Cerebellar cortex (tissue), 1 donor: ENCODE data around the gene ADGRB3.
"Not testable (repeated sequence)": the region's sequence is repeated elsewhere in the genome, so short reads cannot be mapped to it uniquely, and the experiment has no call there.

Experiments
- DNase-seq: peaks from one replicate; pipeline ENCODE4 v3.0.0-alpha.2; 2015; ENCODE audit warnings: low spot score

Gene ADGRB3

GRCh38 chr6:68740828-68741500, 105.9 kb downstream of the ADGRB3 start:
- DNase-seq, result no peak

GRCh38 chr6:68741501-68742386, 106.7 kb downstream of the ADGRB3 start:
- no peak for DNase-seq

DNA sequence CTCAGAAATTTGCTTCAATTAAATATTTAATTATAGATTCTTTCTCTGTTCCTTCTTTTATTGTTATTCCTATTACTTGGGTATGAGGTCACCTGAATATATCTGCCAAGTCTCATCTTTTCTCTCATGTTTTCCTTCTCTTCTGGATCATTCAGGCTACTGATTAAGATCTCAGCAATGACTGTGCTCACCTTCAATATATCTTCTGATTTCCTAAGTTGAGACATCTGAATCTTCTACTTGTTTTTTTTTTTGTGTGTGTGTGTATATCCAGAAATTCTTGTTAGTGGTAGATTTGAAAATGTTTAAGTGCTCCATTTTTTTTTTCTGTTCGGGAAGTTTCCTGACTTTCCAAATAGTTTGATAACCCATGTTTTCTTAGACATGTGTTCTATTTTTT, 108.0 kb downstream of the ADGRB3 start:
- DNase-seq, result no peak

DNA sequence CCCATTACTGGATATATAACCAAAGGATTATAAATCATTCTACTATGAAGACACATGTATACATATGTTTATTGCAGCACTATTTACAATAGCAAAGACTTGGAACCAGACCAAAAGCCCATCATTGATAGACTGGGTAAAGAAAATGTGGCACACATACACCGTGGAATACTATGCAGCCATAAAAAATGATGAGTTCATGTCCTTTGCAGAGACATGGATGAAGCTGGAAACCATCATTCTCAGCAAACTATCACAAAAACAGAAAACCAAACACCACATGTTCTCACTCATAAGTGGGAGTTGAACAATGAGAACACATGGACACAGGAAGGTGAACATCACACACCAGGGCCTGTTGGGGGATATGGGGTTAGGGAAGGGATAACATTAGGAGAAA, 109.3 kb downstream of the ADGRB3 start:
- DNase-seq, result not testable (repeated sequence)

DNA sequence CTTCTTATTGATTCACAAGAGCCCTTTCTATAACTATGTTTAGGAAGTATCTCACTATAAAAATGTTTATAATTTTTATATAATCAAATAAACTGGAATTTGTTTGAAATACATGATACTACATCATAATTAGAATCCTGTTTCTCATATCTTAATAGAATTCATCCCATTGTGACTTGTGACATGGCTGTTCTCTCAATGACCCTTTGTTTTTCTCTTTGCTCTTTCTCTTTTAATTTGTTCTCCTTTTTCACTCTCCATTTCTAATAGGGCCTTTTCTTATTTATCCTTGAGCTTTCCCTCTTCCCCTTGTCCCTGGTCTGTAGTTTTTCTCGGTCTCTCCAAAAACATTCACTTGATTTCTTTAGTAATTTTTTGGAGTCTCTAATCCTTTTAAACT, 111.3 kb downstream of the ADGRB3 start:
- DNase-seq, result no peak

DNA sequence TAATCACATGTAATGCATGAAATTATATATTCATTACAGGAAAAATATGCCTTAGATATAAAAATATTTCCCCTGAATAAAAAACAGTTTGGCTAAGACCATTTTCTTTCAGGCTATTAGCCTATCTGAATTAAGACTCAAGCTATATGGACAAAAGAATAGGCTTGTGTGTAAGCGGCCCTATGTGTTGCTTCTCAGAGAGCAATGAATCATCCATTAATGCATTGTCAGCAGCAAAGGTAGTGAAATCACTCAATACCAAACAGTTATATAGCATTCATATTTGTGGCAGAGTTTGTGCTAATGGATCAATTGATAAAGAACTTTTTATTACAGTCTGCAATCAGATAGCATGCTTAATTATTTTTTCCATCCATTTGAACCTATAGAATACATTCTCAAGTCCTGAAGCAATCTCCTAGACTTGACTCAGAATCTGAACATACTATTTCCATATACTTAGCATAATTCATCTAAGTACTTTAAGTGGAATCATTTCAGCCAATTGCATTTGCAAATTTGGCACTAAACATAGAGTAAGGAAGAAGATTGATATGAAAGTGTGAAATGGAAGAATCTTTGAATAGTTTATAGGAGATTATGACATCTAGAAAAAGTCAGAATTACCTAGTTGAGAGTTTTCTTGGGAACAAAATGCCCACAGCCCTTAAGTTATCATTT, 112.2 kb downstream of the ADGRB3 start:
- DNase-seq, result no peak

DNA sequence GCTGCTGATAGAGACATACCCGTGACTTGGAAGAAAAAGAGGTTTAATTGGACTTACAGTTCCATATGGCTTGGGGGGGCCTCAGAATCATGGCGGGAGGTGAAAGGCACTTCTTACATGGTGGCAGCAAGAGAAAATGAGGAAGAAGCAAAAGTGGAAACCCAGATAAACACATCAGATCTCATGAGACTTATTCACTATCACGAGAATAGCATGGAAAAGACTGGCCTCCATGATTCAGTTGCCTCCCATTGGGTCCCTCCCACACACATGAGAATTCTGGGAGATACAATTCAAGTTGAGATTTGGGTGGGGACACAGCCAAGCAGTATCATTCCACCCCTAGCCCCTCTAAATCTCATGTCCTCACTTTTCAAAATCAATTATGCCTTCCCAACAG, 112.8 kb downstream of the ADGRB3 start:
- DNase-seq, result not testable (repeated sequence)

GRCh38 chr6:68754681-68755213, 119.7 kb downstream of the ADGRB3 start:
- DNase-seq, result no peak

GRCh38 chr6:68756454-68757375, 121.6 kb downstream of the ADGRB3 start:
- DNase-seq, result peak; percentile 73

DNA sequence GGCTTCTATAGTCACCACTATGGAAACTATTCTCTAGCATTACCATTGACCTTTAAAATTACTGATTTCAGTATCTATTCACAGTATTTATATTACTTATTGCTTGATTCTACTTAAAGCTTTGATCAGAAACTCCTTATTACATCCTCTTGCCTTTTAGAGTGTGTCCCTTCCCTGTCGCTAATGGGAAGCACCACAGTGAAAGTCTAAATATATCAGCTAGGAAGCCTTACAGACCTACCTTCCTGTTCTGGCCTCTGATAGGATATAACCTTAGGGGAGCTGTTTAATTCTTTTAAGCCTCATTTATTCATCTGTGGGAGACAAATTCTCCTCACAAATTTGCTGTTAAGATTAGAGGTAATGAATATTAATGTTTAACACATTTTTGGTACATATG, 122.7 kb downstream of the ADGRB3 start:
- DNase-seq, result peak; percentile 73

DNA sequence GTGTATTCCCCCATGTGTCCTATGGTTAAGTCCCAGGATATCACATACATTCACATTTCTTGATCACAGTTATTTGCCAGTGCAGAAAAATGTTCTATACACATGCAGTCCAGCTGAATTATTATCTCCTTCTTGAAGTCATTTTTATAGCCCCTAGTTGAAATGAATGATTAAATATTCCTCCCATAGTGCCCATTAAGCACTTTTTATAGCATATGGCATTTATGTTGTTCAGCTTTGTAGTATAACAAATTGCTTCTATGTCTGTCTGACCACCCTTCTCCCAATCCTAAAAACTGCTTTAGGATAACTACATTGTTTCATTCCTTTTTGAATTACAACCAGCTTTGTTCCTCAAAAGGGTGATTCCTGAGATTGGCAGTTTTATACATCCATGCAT, 123.5 kb downstream of the ADGRB3 start:
- DNase-seq, result no peak

- DNase-seq, result peak; percentile 76
These were observed 125.4 kb downstream of the ADGRB3 start for GRCh38 chr6:68760485-68760884.

DNA sequence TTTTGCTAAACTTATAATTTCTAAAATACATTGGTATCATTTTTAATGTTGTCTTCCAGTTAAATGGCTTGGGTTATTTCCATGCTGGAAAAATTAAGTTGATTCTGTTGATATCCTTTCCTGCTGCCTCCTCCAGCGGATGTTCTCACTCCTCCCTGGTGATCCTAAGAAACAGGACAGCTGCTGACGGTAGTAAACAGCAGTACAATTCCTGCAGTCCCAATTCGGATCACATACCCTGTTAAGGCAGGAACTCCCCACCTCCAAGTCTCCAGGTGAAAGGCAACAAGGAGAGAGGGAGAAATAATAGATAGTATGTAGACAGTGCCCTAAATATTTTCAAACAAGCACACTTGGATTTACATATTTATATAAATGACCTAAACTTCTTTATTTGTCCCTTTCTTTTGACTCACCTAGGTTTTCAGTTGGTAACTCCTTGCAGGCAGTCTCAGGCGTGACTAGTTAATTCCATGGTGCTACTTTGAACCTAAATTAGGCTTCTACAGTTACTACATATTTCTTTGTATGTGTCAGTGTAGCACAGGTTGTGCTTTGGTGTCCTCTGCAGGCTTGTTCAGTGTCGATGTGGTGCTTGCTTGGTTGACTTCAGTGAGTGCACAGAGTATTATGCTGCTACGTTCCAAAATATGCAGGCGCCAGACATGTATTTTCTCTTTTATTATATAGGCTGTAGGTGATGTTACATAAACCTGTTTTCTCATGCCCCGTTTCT, 126.0 kb downstream of the ADGRB3 start:
- DNase-seq, result peak; percentile 86

DNA sequence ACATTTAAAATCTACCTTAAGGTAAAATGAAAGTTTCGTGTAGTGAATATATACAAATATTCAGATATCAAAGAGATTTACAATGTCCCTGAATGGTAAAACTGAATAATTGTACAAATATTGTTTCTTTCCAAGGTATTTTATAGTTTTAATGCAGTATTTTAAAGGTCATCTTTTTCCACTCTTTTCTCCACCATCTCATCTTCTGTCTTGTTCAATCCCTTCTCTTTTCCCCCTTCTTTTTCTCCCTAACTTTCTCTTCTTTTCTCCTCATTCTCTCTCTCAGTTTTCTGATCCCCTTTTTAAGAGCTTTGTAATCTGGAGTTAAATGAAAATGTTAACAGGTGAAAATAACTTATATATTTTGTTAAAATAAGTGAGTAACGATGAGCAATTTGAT, 126.9 kb downstream of the ADGRB3 start:
- DNase-seq, result no peak

DNA sequence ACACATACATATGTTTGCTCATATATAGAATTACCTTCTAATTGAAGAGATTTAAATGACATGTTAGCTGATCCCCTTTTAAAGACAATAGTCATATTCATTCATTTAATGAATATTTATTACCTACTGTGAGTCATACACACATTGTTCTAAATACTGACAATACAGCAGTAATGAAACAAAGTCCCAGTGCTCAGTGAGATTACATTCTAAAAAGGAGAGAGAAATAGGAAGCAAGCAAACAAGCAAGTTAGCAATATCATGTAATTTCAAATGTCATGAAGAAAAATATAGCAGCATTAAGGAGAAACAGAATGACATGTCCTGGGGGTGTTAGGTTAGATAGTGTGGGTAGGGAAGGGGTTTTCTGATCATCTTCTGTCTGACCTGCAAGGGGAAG, 136.3 kb downstream of the ADGRB3 start:
- DNase-seq, result no peak

- no peak for DNase-seq
These were observed 139.8 kb downstream of the ADGRB3 start for GRCh38 chr6:68774843-68775242.

GRCh38 chr6:68776354-68776753, 141.3 kb downstream of the ADGRB3 start:
- peak; percentile 47 for DNase-seq

GRCh38 chr6:68777956-68778355, 142.9 kb downstream of the ADGRB3 start:
- DNase-seq, result peak; percentile 96

DNA sequence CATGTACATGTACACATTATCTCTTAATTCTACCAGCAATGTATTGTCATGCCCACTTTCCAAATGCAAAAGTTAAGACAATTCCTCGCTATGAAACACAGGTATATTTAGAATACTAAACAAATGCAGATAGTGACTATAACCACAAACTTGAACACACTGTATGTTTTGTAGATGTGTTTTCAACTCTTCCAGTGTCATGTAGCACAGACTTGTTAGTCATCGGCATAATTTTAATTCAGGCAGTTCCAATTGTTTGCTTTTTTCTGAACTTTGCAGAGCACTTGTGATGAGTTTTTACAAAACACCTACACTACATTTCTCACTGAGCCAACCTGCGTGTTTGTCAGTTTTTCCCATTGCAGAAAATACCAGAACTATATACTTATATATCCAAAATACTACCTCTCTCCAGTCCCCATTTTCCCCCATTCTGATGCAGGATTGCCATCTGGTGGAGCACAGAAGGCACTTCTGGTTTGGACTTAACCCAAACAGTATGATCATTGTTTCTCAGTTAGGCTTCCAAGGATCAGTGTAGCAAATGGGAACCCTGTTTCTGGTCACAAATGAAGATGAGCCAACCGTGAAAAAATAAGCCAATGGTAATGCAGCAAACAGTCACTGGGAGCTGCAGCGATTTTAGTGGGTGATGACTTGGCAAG, 143.4 kb downstream of the ADGRB3 start:
- peak; percentile 95 for DNase-seq

GRCh38 chr6:68779366-68779765, 144.3 kb downstream of the ADGRB3 start:
- DNase-seq, result peak; percentile 59
